Activated naive CD8-positive, alpha-beta T cell treated with anti-CD3 and anti-CD28 coated beads, Interleukin-2, amount 50 U/mL, for 24 hours (primary cell): Measurements from ENCODE around the gene MRPL1.
A peak's percentile ranks its signal among the peaks of the same experiment; 100 is the strongest.

Experiments used
- ATAC-seq: fragments of 150-1000 bp; cut with Tn5 transposase; one replicate; pipeline ENCODE4 v1.10.0; 2021
- DNase-seq: peaks from one replicate; pipeline ENCODE4 v3.0.0; 2021
- H3K27ac Mint-ChIP-seq: one replicate; pipeline ENCODE4 v1.8.0; 2021; ENCODE audit warnings: mild to moderate bottlenecking, mixed read lengths
- H3K27me3 Mint-ChIP-seq: one replicate; pipeline ENCODE4 v1.8.0; 2021; ENCODE audit warnings: mixed read lengths
- H3K36me3 Mint-ChIP-seq: one replicate; pipeline ENCODE4 v1.8.0; 2021; ENCODE audit warnings: low read depth, mixed read lengths
- H3K4me1 Mint-ChIP-seq: one replicate; pipeline ENCODE4 v1.8.0; 2021; ENCODE audit warnings: mixed read lengths
- H3K4me3 Mint-ChIP-seq: one replicate; pipeline ENCODE4 v1.8.0; 2021; ENCODE audit warnings: mild to moderate bottlenecking, moderate library complexity, mixed read lengths
- H3K9me3 Mint-ChIP-seq: one replicate; pipeline ENCODE4 v1.8.0; 2021; ENCODE audit warnings: mixed read lengths

The MRPL1 gene

GRCh38 chr4:77862478-77863216 is at the start of gene MRPL1:
TSS of gene MRPL1 (plus strand) at chr4:77862830. CDS start at chr4:77862849, 19 bp downstream.
- H3K27me3 Mint-ChIP-seq = peaks cover 3% of the 10 kb centered on the region
- H3K4me3 Mint-ChIP-seq = peak within 1 kb of the TSS; percentile 95
- peaks cover 30% of the 10 kb centered on the region for H3K36me3 Mint-ChIP-seq
- DNase-seq (peak; percentile 86), ATAC-seq (peak; percentile 85)
- peak within 1 kb of the TSS; percentile 100 for H3K27ac Mint-ChIP-seq
- H3K9me3 Mint-ChIP-seq = no peaks in the 10 kb centered on the region
- peaks cover 68% of the 10 kb centered on the region for H3K4me1 Mint-ChIP-seq

GRCh38 chr4:77815636-77816035 is 47.0 kb upstream of the MRPL1 start:
- H3K27me3 Mint-ChIP-seq = peaks cover 2% of the 10 kb centered on the region
- ATAC-seq (no peak), DNase-seq (no peak)
- H3K4me1 Mint-ChIP-seq = peaks cover 67% of the 10 kb centered on the region
- peaks cover 26% of the 10 kb centered on the region for H3K36me3 Mint-ChIP-seq
- H3K27ac Mint-ChIP-seq = peak overlapping the region; percentile 18
- no peaks in the 10 kb centered on the region for H3K9me3 Mint-ChIP-seq
- H3K4me3 Mint-ChIP-seq = peak overlapping the region; percentile 10

- H3K36me3 Mint-ChIP-seq = peaks cover 17% of the 10 kb centered on the region
- DNase-seq (no peak), ATAC-seq (no peak)
- peaks cover 67% of the 10 kb centered on the region for H3K4me1 Mint-ChIP-seq
- H3K4me3 Mint-ChIP-seq = peak overlapping the region; percentile 100
- peaks cover 2% of the 10 kb centered on the region for H3K27me3 Mint-ChIP-seq
- H3K9me3 Mint-ChIP-seq = no peaks in the 10 kb centered on the region
- H3K27ac Mint-ChIP-seq = peak overlapping the region; percentile 63
Observed at GRCh38 chr4:77816546-77816945, 46.1 kb upstream of the MRPL1 start.

GRCh38 chr4:77817304-77818072 is 45.1 kb upstream of the MRPL1 start:
- H3K36me3 Mint-ChIP-seq = peaks cover 16% of the 10 kb centered on the region
- H3K4me3 Mint-ChIP-seq = peak overlapping the region; percentile 100
- peaks cover 2% of the 10 kb centered on the region for H3K27me3 Mint-ChIP-seq
- no peaks in the 10 kb centered on the region for H3K9me3 Mint-ChIP-seq
- H3K4me1 Mint-ChIP-seq = peaks cover 68% of the 10 kb centered on the region
- peak overlapping the region; percentile 87 for H3K27ac Mint-ChIP-seq
- DNase-seq = no peak
- ATAC-seq = peak; percentile 13

GRCh38 chr4:77818073-77818601 is 44.5 kb upstream of the MRPL1 start:
- H3K36me3 Mint-ChIP-seq = peaks cover 16% of the 10 kb centered on the region

GRCh38 chr4:77818602-77819403 is 43.8 kb upstream of the MRPL1 start, which contains the start of gene CNOT6L:
TSS of gene CNOT6L (minus strand) at chr4:77819368. CDS start at chr4:77819308, 60 bp downstream.
- Mint-ChIP-seq H3K36me3 (peaks cover 16% of the 10 kb centered on the region), H3K9me3 (no peaks in the 10 kb centered on the region), H3K4me3 (peak within 1 kb of the TSS; percentile 100), H3K4me1 (peaks cover 63% of the 10 kb centered on the region), H3K27ac (peak within 1 kb of the TSS; percentile 100), H3K27me3 (peaks cover 2% of the 10 kb centered on the region)
- DNase-seq = peak; percentile 78
- peak; percentile 11 for ATAC-seq

More at GRCh38 chr4:77818073-77818601, 44.5 kb upstream of the MRPL1 start:
- Mint-ChIP-seq H3K27ac (peak overlapping the region; percentile 87), H3K4me1 (peaks cover 69% of the 10 kb centered on the region), H3K9me3 (no peaks in the 10 kb centered on the region), H3K27me3 (peaks cover 2% of the 10 kb centered on the region), H3K4me3 (peak overlapping the region; percentile 100)
- ATAC-seq = peak; percentile 27
- peak; percentile 60 for DNase-seq

- Mint-ChIP-seq H3K9me3 (no peaks in the 10 kb centered on the region), H3K27ac (peak overlapping the region; percentile 100), H3K4me3 (peak overlapping the region; percentile 100), H3K4me1 (peaks cover 59% of the 10 kb centered on the region), H3K27me3 (peaks cover 2% of the 10 kb centered on the region), H3K36me3 (peaks cover 14% of the 10 kb centered on the region)
- ATAC-seq (no peak), DNase-seq (no peak)
Observed at GRCh38 chr4:77819404-77819842, 43.2 kb upstream of the MRPL1 start.

- no peaks in the 10 kb centered on the region for H3K9me3 Mint-ChIP-seq
- H3K27me3 Mint-ChIP-seq = peaks cover 2% of the 10 kb centered on the region
- peak overlapping the region; percentile 95 for H3K27ac Mint-ChIP-seq
- DNase-seq (peak; percentile 98), ATAC-seq (peak; percentile 82)
- peak overlapping the region; percentile 100 for H3K4me3 Mint-ChIP-seq
- H3K36me3 Mint-ChIP-seq = peaks cover 14% of the 10 kb centered on the region
- H3K4me1 Mint-ChIP-seq = peaks cover 56% of the 10 kb centered on the region
Observed at GRCh38 chr4:77819843-77820648, 42.6 kb upstream of the MRPL1 start.

- H3K4me1 Mint-ChIP-seq = peaks cover 52% of the 10 kb centered on the region
- H3K9me3 Mint-ChIP-seq = no peaks in the 10 kb centered on the region
- no peak for DNase-seq
- H3K4me3 Mint-ChIP-seq = peak overlapping the region; percentile 100
- peaks cover 14% of the 10 kb centered on the region for H3K36me3 Mint-ChIP-seq
- H3K27me3 Mint-ChIP-seq = peaks cover 2% of the 10 kb centered on the region
- peak; percentile 3 for ATAC-seq
- peak overlapping the region; percentile 95 for H3K27ac Mint-ChIP-seq
Observed at GRCh38 chr4:77820649-77821561, 41.7 kb upstream of the MRPL1 start.

- Mint-ChIP-seq H3K36me3 (peaks cover 14% of the 10 kb centered on the region), H3K27ac (peak overlapping the region; percentile 95), H3K4me3 (peak overlapping the region; percentile 100), H3K9me3 (no peaks in the 10 kb centered on the region), H3K27me3 (peaks cover 2% of the 10 kb centered on the region), H3K4me1 (peaks cover 55% of the 10 kb centered on the region)
- DNase-seq (peak; percentile 28), ATAC-seq (peak; percentile 9)
Observed at GRCh38 chr4:77821775-77822174, 40.9 kb upstream of the MRPL1 start.

GRCh38 chr4:77826275-77826674 is 36.4 kb upstream of the MRPL1 start:
- Mint-ChIP-seq H3K4me3 (no peak overlapping the region), H3K27me3 (no peaks in the 10 kb centered on the region), H3K9me3 (no peaks in the 10 kb centered on the region), H3K36me3 (peaks cover 2% of the 10 kb centered on the region), H3K4me1 (peaks cover 62% of the 10 kb centered on the region), H3K27ac (no peak overlapping the region)
- DNase-seq (no peak), ATAC-seq (no peak)

- no peaks in the 10 kb centered on the region for H3K36me3 Mint-ChIP-seq
- DNase-seq (no peak), ATAC-seq (no peak)
- peaks cover 52% of the 10 kb centered on the region for H3K4me1 Mint-ChIP-seq
- no peak overlapping the region for H3K4me3 Mint-ChIP-seq
- H3K27ac Mint-ChIP-seq = peak overlapping the region; percentile 6
- no peaks in the 10 kb centered on the region for H3K9me3 Mint-ChIP-seq
- no peaks in the 10 kb centered on the region for H3K27me3 Mint-ChIP-seq
Observed at GRCh38 chr4:77827343-77827742, 35.3 kb upstream of the MRPL1 start.
